SK-N-MC (cell line): Measurements from ENCODE around the gene GLCE.

Experiments used
- EZH2 ChIP-seq: fragments of 200-600 bp; sonication (generic); IDR thresholded peaks from one replicate; pipeline ENCODE4 v1.6.1; 2017; ENCODE audit warnings: antibody characterized with exemption
- POLR2AphosphoS5 ChIP-seq: IDR thresholded peaks from 2 replicates; pipeline ENCODE4 v1.6.1; 2012; ENCODE audit warnings: mild to moderate bottlenecking, low read depth, low read length, borderline replicate concordance

DNA sequence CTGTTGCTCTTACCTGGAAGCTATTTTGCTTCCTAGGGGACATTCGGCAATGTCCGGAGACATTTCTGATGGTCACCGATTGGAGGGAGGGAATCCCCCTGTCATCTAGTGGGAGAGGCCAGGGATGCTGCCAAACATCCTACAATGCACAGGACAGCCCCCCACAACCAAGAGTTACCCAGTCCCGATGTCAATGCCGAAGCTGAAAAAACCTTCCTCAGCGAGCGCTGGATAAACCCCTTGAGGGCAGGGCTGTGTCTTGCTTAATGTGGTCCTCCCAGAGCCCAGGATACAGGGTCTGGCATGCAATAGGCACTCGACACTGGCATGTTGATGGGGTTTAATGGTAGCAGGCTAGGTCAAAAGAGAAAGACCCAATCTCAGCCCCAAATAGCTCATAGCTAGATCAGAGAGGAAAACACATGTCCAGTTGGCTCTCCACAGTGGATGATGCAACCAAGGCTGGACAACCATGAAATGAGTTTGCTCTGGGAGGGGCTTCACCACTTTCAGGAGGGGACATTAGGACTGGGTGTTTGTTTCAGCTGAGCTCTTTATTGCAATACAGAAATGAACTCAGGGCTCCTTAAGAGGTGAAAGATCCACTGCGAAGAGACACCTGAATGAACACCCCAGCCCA is 121.8 kb downstream of the GLCE start:
- no peak for TF ChIP-seq EZH2
- TF ChIP-seq POLR2AphosphoS5, result no peak
